PC-3 (cell line): Measurements from ENCODE around the gene ELP6. TPM values are rescaled to one million over a fixed set of nuclear protein-coding genes. Genes with fewer than 3 reads are reported as not detected.

Experiments used
- ATAC-seq: fragments of 200-7000 bp; cut with Tn5 transposase; 2 replicates; pipeline ENCODE4 v1.9.1; 2020; ENCODE audit warnings: mild to moderate bottlenecking, moderate library complexity
- BruUV-seq: library from RNA; stranded (reverse); fragments of 400-500 nt; replicated peaks from 2 replicates; lab custom pipeline; 2021; lab: Mats Ljungman, UMichigan
- CTCF ChIA-PET: fragments of 300-600 bp; sonication (Branson Sonifier 250); formaldehyde crosslinking; loops from one replicate; lab custom pipeline; 2022; ENCODE audit warnings: antibody characterized with exemption; lab: Charles Lee
- POLR2A ChIA-PET: fragments of 300-600 bp; sonication (Branson Sonifier 250); formaldehyde crosslinking; loops from one replicate; lab custom pipeline; 2022; ENCODE audit warnings: antibody characterized with exemption; ENCODE audit not compliant: unreplicated experiment; lab: Charles Lee
- DNase-seq: peaks from one replicate; pipeline ENCODE4 v3.0.0-alpha.2; 2015
- H2AFZ ChIP-seq: fragments of 300-600 bp; sonication (generic); 2 replicates; pipeline ENCODE4 v1.6.0; 2016; ENCODE audit warnings: antibody characterized with exemption, low read length
- H3F3A ChIP-seq: fragments of 300-600 bp; sonication (generic); one replicate; pipeline ENCODE4 v1.6.0; 2017; ENCODE audit warnings: antibody characterized with exemption, low read length, control low read depth, mild to moderate bottlenecking; ENCODE audit not compliant: unreplicated experiment
- H3K27ac ChIP-seq: fragments of 300-600 bp; sonication (generic); 2 replicates; pipeline ENCODE4 v1.5.1; 2016; ENCODE audit warnings: mild to moderate bottlenecking, low read length
- H3K27me3 ChIP-seq: fragments of 300-600 bp; sonication (generic); 2 replicates; pipeline ENCODE4 v1.6.1; 2016; ENCODE audit warnings: low read length, mixed read lengths
- H3K36me3 ChIP-seq: fragments of 300-600 bp; sonication (generic); 2 replicates; pipeline ENCODE4 v1.6.1; 2016; ENCODE audit warnings: low read depth, mixed run types, low read length, mixed read lengths
- H3K4me1 ChIP-seq: fragments of 300-600 bp; sonication (generic); 2 replicates; pipeline ENCODE4 v1.5.1; 2016; ENCODE audit warnings: low read length; ENCODE audit not compliant: insufficient read depth
- H3K4me2 ChIP-seq: fragments of 300-600 bp; sonication (generic); 2 replicates; pipeline ENCODE4 v1.6.0; 2016; ENCODE audit warnings: low read length
- H3K4me3 ChIP-seq: fragments of 300-600 bp; sonication (generic); 2 replicates; pipeline ENCODE4 v1.5.1; 2016; ENCODE audit warnings: mild to moderate bottlenecking, low read length, mixed read lengths
- H3K79me2 ChIP-seq: fragments of 300-600 bp; sonication (generic); 2 replicates; pipeline ENCODE4 v1.6.1; 2017; ENCODE audit warnings: low read length, mixed read lengths
- H3K9ac ChIP-seq: fragments of 300-600 bp; sonication (generic); 2 replicates; pipeline ENCODE4 v1.6.0; 2016; ENCODE audit warnings: mild to moderate bottlenecking, low read length
- H3K9me2 ChIP-seq: fragments of 300-600 bp; sonication (generic); replicated peaks from 2 replicates; pipeline ENCODE4 v1.6.1; 2016; ENCODE audit warnings: mixed run types, low read length, mixed read lengths
- H3K9me3 ChIP-seq: fragments of 300-600 bp; sonication (generic); 2 replicates; pipeline ENCODE4 v1.6.1; 2016; ENCODE audit warnings: low read length, mixed read lengths
- H4K20me1 ChIP-seq: fragments of 300-600 bp; sonication (generic); 2 replicates; pipeline ENCODE4 v1.6.1; 2016; ENCODE audit warnings: low read length, mixed read lengths
- EZH2 ChIP-seq: fragments of 300-600 bp; sonication (generic); IDR thresholded peaks from one replicate; pipeline ENCODE4 v1.6.1; 2017; ENCODE audit warnings: antibody characterized with exemption, mild to moderate bottlenecking, low read length; ENCODE audit not compliant: unreplicated experiment
- EZH2phosphoT487 ChIP-seq: fragments of 300-600 bp; sonication (generic); IDR thresholded peaks from 2 replicates; pipeline ENCODE4 v1.6.1; 2018; ENCODE audit warnings: mild to moderate bottlenecking, antibody characterized with exemption, low read length, borderline replicate concordance
- intact Hi-C: fragments of 100-400 bp; cut with micrococcal nuclease; formaldehyde crosslinking; loops from 2 replicates; pipeline ENCODE4 v1.9.0; 2023
- total RNA-seq: library from RNA; depleted of rRNA; stranded (reverse); fragments of >200 nt; gene quantifications from 2 replicates; pipeline ENCODE4 v1.2.3, GENCODE V29; 2014
- TF ChIP-seq, protein P1 (sequence below): fragments of 300-600 bp; sonication (generic); conservative IDR thresholded peaks from 2 replicates; pipeline ENCODE4 v1.5.1; 2017; ENCODE audit warnings: antibody characterized with exemption, low read depth, mild to moderate bottlenecking, low read length

Gene ELP6
- total RNA-seq, 1 experiment from 2014 or later: 64.5 TPM

DNA sequence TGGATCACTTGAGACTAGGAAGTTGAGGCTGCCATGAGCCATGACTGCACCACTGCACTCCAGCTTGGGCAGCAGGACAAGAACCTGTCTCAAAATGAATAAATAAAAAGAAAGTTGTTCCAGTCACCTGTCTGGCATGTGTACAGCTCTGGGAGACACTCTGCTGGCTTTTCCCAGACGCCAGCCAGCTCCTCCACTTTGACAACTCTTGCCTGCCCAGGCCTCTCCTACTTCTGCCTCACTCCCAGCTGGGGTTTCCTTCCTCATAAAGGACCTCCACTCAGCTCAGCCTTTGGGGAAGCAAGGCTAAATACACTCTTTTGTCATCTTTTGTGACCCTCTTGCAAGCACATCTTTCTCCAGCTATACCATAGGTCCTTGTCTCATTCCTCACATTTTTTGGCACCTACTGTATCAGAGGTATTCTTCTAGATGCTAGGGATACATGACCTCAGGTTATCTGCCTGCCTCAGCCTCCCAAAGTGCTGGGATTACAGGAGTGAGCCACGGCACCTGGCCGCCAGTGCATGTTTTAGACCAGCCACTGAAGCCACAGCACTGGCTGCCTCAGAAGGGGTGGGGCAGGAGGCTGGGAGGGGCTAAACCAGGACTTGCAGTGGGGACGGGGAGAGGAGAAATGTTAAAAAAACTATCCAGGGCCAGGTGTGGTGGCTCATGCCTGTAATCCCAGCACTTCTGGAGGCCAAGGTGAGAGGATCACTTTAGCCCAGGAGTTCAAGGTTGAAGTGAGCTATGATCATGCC, 10.0 kb upstream of the ELP6 start:
- H4K20me1 ChIP-seq: no peaks in the 10 kb centered on the region
- no peak overlapping the region for H3K27ac ChIP-seq
- H3K79me2 ChIP-seq: no peaks in the 10 kb centered on the region
- ChIA-PET CTCF (interaction anchor here (0.6 kb wide), 1 partner anchor 271 kb away, joined by 7 read pairs; no protein-coding TSS in a partner anchor), POLR2A (no interaction called here)
- TF ChIP-seq, protein P1, sequence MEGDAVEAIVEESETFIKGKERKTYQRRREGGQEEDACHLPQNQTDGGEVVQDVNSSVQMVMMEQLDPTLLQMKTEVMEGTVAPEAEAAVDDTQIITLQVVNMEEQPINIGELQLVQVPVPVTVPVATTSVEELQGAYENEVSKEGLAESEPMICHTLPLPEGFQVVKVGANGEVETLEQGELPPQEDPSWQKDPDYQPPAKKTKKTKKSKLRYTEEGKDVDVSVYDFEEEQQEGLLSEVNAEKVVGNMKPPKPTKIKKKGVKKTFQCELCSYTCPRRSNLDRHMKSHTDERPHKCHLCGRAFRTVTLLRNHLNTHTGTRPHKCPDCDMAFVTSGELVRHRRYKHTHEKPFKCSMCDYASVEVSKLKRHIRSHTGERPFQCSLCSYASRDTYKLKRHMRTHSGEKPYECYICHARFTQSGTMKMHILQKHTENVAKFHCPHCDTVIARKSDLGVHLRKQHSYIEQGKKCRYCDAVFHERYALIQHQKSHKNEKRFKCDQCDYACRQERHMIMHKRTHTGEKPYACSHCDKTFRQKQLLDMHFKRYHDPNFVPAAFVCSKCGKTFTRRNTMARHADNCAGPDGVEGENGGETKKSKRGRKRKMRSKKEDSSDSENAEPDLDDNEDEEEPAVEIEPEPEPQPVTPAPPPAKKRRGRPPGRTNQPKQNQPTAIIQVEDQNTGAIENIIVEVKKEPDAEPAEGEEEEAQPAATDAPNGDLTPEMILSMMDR: no peak
- TF ChIP-seq EZH2: no peak
- no peak for TF ChIP-seq EZH2phosphoT487
- no peaks in the 10 kb centered on the region for H3K27me3 ChIP-seq
- H3K4me1 ChIP-seq: no peaks in the 10 kb centered on the region
- no peaks in the 10 kb centered on the region for H3K9me2 ChIP-seq
- intact Hi-C loops: loop anchor here (2.0 kb wide), 1 partner anchor 137 kb away; no protein-coding TSS in a partner anchor
- ATAC-seq: no peak
- no peak overlapping the region for H2AFZ ChIP-seq
- BruUV-seq: no TSS peak
- no peaks in the 10 kb centered on the region for H3K9me3 ChIP-seq
- H3K9ac ChIP-seq: no peak overlapping the region
- no peak overlapping the region for H3K4me3 ChIP-seq
- H3K4me2 ChIP-seq: no peak overlapping the region
- DNase-seq: no peak
- no peaks in the 10 kb centered on the region for H3K36me3 ChIP-seq
- H3F3A ChIP-seq: peaks cover 4% of the 10 kb centered on the region

- Histone ChIP-seq H3K4me3 (no peak overlapping the region), H3K9me3 (no peaks in the 10 kb centered on the region), H3K79me2 (no peaks in the 10 kb centered on the region), H4K20me1 (no peaks in the 10 kb centered on the region), H3K4me2 (no peak overlapping the region), H3K9ac (no peak overlapping the region), H3K4me1 (no peaks in the 10 kb centered on the region), H3K27me3 (no peaks in the 10 kb centered on the region), H3K27ac (no peak overlapping the region), H2AFZ (peak overlapping the region; percentile 66), H3K36me3 (no peaks in the 10 kb centered on the region), H3F3A (no peaks in the 10 kb centered on the region), H3K9me2 (no peaks in the 10 kb centered on the region)
- peak; percentile 95 for ATAC-seq
- peak; percentile 89 for DNase-seq
- intact Hi-C loops: loop anchor here (1.0 to 2.0 kb wide), 4 partner anchors 95 to 267 kb away; no protein-coding TSS in a partner anchor
- ChIA-PET CTCF (interaction anchor here (0.6 to 1.3 kb wide), 12 partner anchors 56 to 272 kb away, joined by 3 to 10 read pairs (median 4); no protein-coding TSS in a partner anchor), POLR2A (interaction anchor here (0.6 to 0.8 kb wide), 2 partner anchors 36 to 129 kb away, joined by 3 read pairs; no protein-coding TSS in a partner anchor)
- no TSS peak for BruUV-seq
- TF ChIP-seq EZH2: no peak
- no peak for TF ChIP-seq EZH2phosphoT487
- TF ChIP-seq, protein P1: peak; percentile 80
Observed at GRCh38 chr3:47522082-47522987, 8.8 kb upstream of the ELP6 start.
